ENCODE data around the gene GPC4.
"Not testable (repeated sequence)": the region's sequence is repeated elsewhere in the genome, so short reads cannot be mapped to it uniquely, and the experiment has no call there.

The GPC4 gene

DNA sequence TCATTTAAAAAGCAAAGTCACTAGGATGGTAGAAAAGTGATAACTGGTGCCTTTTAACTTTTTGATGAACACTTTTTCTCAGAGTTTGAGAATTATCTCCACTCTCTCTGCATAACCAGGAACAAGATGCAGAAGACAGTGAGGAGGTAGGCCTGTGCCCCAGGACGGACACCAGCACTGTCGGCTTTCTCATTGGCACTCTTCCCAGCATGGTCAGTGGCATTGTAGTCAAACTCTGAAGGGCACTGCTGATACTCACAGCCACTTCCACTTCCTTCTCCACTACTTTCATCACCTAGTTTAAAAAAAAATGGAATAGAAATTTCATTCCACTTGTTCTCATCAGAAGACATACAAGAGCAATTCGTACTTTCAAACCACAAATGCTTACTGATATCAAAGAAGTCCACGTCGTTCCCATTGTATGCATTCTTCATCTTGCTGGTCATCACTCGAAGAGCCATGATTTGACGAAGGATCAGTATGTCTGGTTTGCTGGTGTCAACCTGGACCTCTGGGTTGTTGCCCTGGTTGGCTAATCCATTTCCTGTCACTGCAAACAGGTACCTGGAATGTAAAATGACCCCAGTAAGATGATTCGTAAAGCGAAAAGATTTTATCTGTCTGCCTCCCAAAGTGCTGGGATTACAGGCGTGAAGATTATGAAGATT lies 112.4 kb downstream of the GPC4 start:
- peak; percentile 62 for DNase-seq (ENCODE audit: low read depth)
- TF ChIP-seq, protein P1, sequence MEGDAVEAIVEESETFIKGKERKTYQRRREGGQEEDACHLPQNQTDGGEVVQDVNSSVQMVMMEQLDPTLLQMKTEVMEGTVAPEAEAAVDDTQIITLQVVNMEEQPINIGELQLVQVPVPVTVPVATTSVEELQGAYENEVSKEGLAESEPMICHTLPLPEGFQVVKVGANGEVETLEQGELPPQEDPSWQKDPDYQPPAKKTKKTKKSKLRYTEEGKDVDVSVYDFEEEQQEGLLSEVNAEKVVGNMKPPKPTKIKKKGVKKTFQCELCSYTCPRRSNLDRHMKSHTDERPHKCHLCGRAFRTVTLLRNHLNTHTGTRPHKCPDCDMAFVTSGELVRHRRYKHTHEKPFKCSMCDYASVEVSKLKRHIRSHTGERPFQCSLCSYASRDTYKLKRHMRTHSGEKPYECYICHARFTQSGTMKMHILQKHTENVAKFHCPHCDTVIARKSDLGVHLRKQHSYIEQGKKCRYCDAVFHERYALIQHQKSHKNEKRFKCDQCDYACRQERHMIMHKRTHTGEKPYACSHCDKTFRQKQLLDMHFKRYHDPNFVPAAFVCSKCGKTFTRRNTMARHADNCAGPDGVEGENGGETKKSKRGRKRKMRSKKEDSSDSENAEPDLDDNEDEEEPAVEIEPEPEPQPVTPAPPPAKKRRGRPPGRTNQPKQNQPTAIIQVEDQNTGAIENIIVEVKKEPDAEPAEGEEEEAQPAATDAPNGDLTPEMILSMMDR (conservative IDR thresholded peaks at IDR 0.05; ENCODE audit: low read depth, low read length): no peak
- H3K4me3 ChIP-seq (ENCODE audit: low read depth, low read length): no peak overlapping the region

DNA sequence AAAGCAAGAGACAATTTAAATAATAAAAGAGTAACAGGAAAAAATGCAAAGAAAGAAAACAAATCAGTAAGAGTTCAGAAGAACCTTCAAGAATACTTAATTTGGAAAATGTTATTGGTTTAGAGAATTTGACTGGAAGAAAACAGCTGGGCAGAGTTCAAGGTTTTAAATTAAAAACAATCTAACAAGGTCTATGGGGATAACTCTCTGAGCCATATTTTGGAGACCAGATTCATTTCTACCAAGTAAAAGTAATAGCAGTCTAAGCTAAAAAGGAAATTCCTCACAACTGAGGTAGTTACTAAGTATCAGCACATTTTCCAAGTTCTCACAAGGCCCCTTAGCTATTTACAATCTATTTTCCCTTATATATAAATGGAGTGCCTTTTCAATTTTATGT lies 114.7 kb downstream of the GPC4 start:
- DNase-seq (ENCODE audit: low read depth): peak; percentile 28
- no peak overlapping the region for H3K4me3 ChIP-seq (ENCODE audit: low read depth, low read length)
- TF ChIP-seq, protein P1 (conservative IDR thresholded peaks at IDR 0.05; ENCODE audit: low read depth, low read length): no peak

DNA sequence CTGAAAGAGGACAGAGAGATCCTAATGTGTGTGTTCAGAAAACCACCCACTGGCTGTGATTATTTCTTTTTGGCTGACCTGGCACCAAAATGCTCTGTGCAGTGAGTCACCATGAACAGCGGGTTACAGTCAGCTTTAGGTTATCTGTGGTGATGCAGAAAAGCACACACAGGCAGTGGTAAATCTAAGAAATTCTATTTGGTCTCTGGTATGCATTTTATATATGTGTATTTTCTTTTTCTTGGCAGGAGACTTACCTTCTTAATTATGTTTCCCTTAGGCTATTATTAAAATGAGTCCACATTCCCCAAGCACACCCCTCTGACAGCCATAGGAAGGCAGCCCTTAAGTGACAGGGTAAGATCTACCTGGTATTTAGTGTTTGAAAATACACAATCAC lies 118.0 kb downstream of the GPC4 start:
- DNase-seq (ENCODE audit: low read depth): peak; percentile 82
- H3K4me3 ChIP-seq (ENCODE audit: low read depth, low read length): no peak overlapping the region
- TF ChIP-seq, protein P1 (conservative IDR thresholded peaks at IDR 0.05; ENCODE audit: low read depth, low read length): no peak

DNA sequence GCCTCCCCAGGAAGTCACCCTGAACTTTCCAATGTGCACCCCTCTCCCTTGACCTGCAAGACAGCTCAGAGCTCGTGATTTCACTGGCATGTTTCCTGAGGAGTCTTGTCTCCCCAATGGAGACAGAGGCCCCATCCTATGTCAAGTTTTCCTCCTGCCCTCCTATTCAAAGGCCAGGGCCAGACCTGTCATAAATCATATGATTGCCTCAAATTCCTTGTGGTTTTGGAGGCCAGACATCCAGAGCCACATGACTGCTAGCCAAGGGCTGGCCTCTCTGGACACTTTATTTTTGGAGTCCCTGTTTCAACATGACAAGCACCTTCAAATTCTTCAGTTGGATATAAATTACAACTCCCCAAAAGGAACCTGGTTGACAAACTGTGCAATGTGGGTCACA lies 121.2 kb downstream of the GPC4 start:
- no peak overlapping the region for H3K4me3 ChIP-seq (ENCODE audit: low read depth, low read length)
- DNase-seq (ENCODE audit: low read depth): peak; percentile 53
- TF ChIP-seq, protein P1 (conservative IDR thresholded peaks at IDR 0.05; ENCODE audit: low read depth, low read length): no peak

DNA sequence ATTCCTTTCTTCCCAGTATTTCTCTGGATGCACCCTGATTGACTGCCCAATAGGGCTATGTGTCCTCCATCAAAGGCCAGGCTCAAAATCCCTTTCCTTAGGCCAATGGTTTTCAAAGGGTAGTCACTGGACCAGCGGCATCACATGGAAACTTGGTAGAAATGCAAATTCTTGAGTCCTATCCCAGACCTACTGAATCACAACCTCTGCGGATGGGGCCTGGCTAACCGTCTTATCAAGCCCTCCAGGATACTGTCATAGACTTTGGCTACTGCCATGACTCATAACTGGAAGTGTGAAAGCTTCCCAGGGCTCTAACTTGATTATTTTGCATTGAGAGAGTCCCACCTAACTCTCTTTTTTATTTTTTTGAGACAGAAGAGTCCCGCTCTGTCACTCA lies 125.2 kb downstream of the GPC4 start:
- no peak overlapping the region for H3K4me3 ChIP-seq (ENCODE audit: low read depth, low read length)
- peak; percentile 49 for DNase-seq (ENCODE audit: low read depth)
- TF ChIP-seq, protein P1 (conservative IDR thresholded peaks at IDR 0.05; ENCODE audit: low read depth, low read length): no peak

DNA sequence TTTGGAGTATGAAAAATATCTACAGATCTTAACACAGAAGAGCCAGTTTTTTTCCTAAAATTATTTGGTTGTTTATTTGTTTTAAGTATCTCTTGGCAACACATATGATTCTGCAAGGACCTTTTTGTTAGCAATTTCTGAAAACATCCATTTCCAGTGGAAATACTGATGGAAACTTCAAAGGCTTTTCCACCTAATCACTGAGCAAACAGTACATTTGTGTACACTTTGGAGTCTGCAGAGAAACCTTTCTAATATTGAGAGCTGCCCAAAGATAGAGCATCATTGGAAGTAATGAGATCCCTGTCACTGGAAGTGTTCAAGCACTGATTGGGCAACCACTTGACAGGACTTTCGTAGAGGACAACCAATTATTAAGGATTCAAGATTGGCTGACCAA lies 127.4 kb downstream of the GPC4 start:
- H3K4me3 ChIP-seq (ENCODE audit: low read depth, low read length): no peak overlapping the region
- TF ChIP-seq, protein P1 (conservative IDR thresholded peaks at IDR 0.05; ENCODE audit: low read depth, low read length): no peak
- DNase-seq (ENCODE audit: low read depth): no peak

DNA sequence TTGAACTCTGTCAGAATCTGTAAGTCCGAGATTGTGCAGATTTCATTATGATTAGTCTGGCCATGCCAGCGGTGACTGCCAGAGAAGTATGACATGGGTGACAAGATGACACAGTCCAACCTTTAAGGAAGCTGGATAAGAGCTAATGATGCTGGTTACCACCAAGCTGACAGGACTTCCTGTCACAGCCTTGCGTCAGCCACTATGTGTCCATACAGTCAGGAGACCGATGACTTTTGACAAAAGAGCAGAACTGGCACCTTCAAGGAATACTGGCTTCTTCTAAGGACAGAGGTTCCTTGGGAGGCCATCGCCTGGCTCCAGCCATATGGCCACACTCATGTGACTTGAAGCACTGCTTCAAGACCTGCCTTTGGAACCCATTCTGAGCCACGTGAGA lies 129.9 kb downstream of the GPC4 start:
- no peak for DNase-seq (ENCODE audit: low read depth)
- H3K4me3 ChIP-seq (ENCODE audit: low read depth, low read length): no peak overlapping the region
- TF ChIP-seq, protein P1 (conservative IDR thresholded peaks at IDR 0.05; ENCODE audit: low read depth, low read length): no peak

DNA sequence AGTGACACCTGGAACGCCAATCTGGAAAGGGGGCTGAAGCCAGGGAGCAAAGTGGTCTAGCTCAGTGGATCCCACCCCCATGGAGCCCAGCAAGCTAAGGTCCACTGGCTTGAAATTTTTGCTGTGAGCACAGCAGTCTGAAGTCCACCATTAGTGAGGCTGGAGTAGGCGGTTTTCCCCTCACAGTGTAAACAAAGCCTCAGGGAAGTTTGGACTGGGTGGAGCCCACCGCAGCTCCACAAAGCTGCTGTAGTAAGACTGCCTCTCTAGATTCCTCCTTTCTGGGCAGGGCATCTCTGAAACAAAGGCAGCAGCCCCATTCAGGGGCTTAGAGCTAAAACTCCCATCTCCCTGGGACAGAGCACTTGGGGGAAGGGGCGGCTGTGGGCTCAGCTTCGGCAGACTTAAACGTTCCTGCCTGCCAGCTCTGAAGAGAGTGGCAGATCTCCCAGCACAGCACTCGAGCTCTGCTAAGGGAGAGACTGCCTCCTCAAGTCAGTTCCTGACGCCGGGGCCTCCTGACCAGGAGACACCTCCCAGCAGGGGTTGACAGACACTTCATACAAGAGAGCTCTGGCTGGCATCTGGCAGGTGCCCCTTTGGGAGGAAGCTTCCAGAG lies 136.1 kb downstream of the GPC4 start:
- not testable (repeated sequence) for H3K4me3 ChIP-seq (ENCODE audit: low read depth, low read length); DNase-seq (ENCODE audit: low read depth)

Measured in choroid plexus epithelial cell (primary cell).